Esophagus muscularis mucosa (tissue), 3 donors: ENCODE measurements around the gene MAGI1.

ENCODE experiments used
- CTCF ChIP-seq, 3 experiments: fragments of 200-600 bp in 2 of 3; fragments of 450-650 bp in 1 of 3; sonication (generic) in 2 of 3; IDR thresholded peaks; one replicate each; pipeline ENCODE4 v1.5.1; 2017 to 2019; ENCODE audit warnings: antibody characterized with exemption in 3 of 3, mild to moderate bottlenecking in 2 of 3, moderate library complexity in 1 of 3
- POLR2A ChIP-seq: fragments of 450-650 bp; IDR thresholded peaks from one replicate; pipeline ENCODE4 v1.6.1; 2017; ENCODE audit warnings: antibody characterized with exemption, moderate library complexity, mild to moderate bottlenecking, low read depth

GRCh38 chr3:65532215-65532614 is 506.5 kb downstream of the MAGI1 start:
- TF ChIP-seq CTCF (IDR thresholded peaks at IDR 0.05) = no peak
- no peak for TF ChIP-seq POLR2A
